WTC11 (cell line): ENCODE results near the gene USP34. TPM values are rescaled to one million over a fixed set of nuclear protein-coding genes. Genes with fewer than 3 reads are reported as not detected.

Experiments used
- ATAC-seq: fragments of 200-7000 bp; cut with Tn5 transposase; 2 replicates; pipeline ENCODE4 v1.10.0; 2021; ENCODE audit warnings: mild to moderate bottlenecking, moderate library complexity
- CTCF ChIA-PET: fragments of 300-600 bp; sonication (Branson Sonifier 250); formaldehyde crosslinking; loops from one replicate; lab custom pipeline; 2021; ENCODE audit warnings: antibody characterized with exemption; lab: Charles Lee
- POLR2A ChIA-PET: fragments of 350-600 bp; sonication (Branson Sonifier 250); formaldehyde crosslinking; loops from one replicate; lab custom pipeline; 2021; ENCODE audit warnings: antibody characterized with exemption; lab: Charles Lee
- DNase-seq: peaks from one replicate; pipeline ENCODE4 v3.0.0; 2021; ENCODE audit warnings: low spot score
- H3K27ac Mint-ChIP-seq: 2 replicates; pipeline ENCODE4 v1.8.0; 2021; ENCODE audit warnings: mixed read lengths
- H3K27me3 Mint-ChIP-seq: 2 replicates; pipeline ENCODE4 v1.8.0; 2021; ENCODE audit warnings: low read depth, mild to moderate bottlenecking, moderate library complexity, mixed read lengths
- H3K36me3 Mint-ChIP-seq: 2 replicates; pipeline ENCODE4 v1.8.0; 2021; ENCODE audit warnings: mixed read lengths
- H3K4me1 Mint-ChIP-seq: 2 replicates; pipeline ENCODE4 v1.8.0; 2022; ENCODE audit warnings: mixed read lengths
- H3K4me3 Mint-ChIP-seq: 2 replicates; pipeline ENCODE4 v1.8.0; 2021; ENCODE audit warnings: mild to moderate bottlenecking, moderate library complexity, mixed read lengths
- H3K9me3 Mint-ChIP-seq: 2 replicates; pipeline ENCODE4 v1.8.0; 2021; ENCODE audit warnings: mixed read lengths
- ARID4B ChIP-seq: sonication (generic); formaldehyde crosslinking; IDR thresholded peaks from 2 replicates; pipeline ENCODE4 v1.8.0; 2023; ENCODE audit warnings: missing genetic modification reagents, mild to moderate bottlenecking, borderline replicate concordance
- ATF1 ChIP-seq: sonication (generic); formaldehyde crosslinking; IDR thresholded peaks from 2 replicates; pipeline ENCODE4 v1.8.1; 2023; ENCODE audit warnings: mild to moderate bottlenecking, moderate library complexity, missing genetic modification reagents
- E2F5 ChIP-seq: sonication (generic); formaldehyde crosslinking; IDR thresholded peaks from 2 replicates; pipeline ENCODE4 v1.8.1; 2022; ENCODE audit warnings: mild to moderate bottlenecking, moderate library complexity, missing genetic modification reagents
- GABPB1 ChIP-seq: sonication (generic); formaldehyde crosslinking; IDR thresholded peaks from 2 replicates; pipeline ENCODE4 v1.8.1; 2023; ENCODE audit warnings: mild to moderate bottlenecking, missing genetic modification reagents
- NR1H2 ChIP-seq: sonication (generic); formaldehyde crosslinking; IDR thresholded peaks from 2 replicates; pipeline ENCODE4 v1.9.0; 2021; ENCODE audit warnings: mild to moderate bottlenecking, moderate library complexity, missing genetic modification reagents
- NR3C1 ChIP-seq: sonication (generic); formaldehyde crosslinking; conservative IDR thresholded peaks from 2 replicates; pipeline ENCODE4 v1.8.1; 2023; ENCODE audit warnings: low read depth, mild to moderate bottlenecking, missing genetic modification reagents
- PRDM15 ChIP-seq: sonication (generic); formaldehyde crosslinking; IDR thresholded peaks from 2 replicates; pipeline ENCODE4 v1.8.0; 2022; ENCODE audit warnings: missing genetic modification reagents
- SMAD3 ChIP-seq: sonication (generic); formaldehyde crosslinking; IDR thresholded peaks from 2 replicates; pipeline ENCODE4 v1.8.0; 2022; ENCODE audit warnings: missing genetic modification reagents, mild to moderate bottlenecking, borderline replicate concordance
- SP1 ChIP-seq: sonication (generic); formaldehyde crosslinking; conservative IDR thresholded peaks from 2 replicates; pipeline ENCODE4 v1.8.1; 2022; ENCODE audit warnings: missing genetic modification reagents
- ZMAT4 ChIP-seq: fragments of 250-450 bp; sonication (Bioruptor Pico); IDR thresholded peaks from 2 replicates; pipeline ENCODE4 v1.9.0; 2021; ENCODE audit warnings: mild to moderate bottlenecking
- ZNF138 ChIP-seq: sonication (generic); formaldehyde crosslinking; conservative IDR thresholded peaks from 2 replicates; pipeline ENCODE4 v1.8.1; 2022; ENCODE audit warnings: mild to moderate bottlenecking, moderate library complexity, missing genetic modification reagents
- ZNF317 ChIP-seq: sonication (generic); formaldehyde crosslinking; IDR thresholded peaks from 2 replicates; pipeline ENCODE4 v1.8.1; 2023; ENCODE audit warnings: low read depth, mild to moderate bottlenecking, moderate library complexity, missing genetic modification reagents, borderline replicate concordance
- ZNF532 ChIP-seq: fragments of 250-450 bp; sonication (Bioruptor Pico); IDR thresholded peaks from 2 replicates; pipeline ENCODE4 v1.9.0; 2021; ENCODE audit warnings: mild to moderate bottlenecking, borderline replicate concordance
- total RNA-seq: library from RNA; stranded (reverse); gene quantifications from 3 replicates; pipeline ENCODE4 v1.2.3, GENCODE V29; 2021

USP34 gene
- total RNA-seq, 1 experiment from 2014 or later, result 92.3 TPM

GRCh38 chr2:61405813-61406212 lies 65.1 kb downstream of the USP34 start:
- Mint-ChIP-seq H3K36me3 (peaks cover 33% of the 10 kb centered on the region), H3K27me3 (no peaks in the 10 kb centered on the region), H3K27ac (no peak overlapping the region), H3K4me1 (peaks cover 4% of the 10 kb centered on the region; the same call in 1 of the 2 replicates), H3K9me3 (no peaks in the 10 kb centered on the region; the same call in 1 of the 2 replicates), H3K4me3 (no peak overlapping the region)
- ChIA-PET CTCF (interaction anchor here (0.6 kb wide), 1 partner anchor 21 kb away, joined by 3 read pairs; no protein-coding TSS in a partner anchor), POLR2A (no interaction called here)
- DNase-seq (no peak), ATAC-seq (no peak)
- TF ChIP-seq ZMAT4 (CRISPR knock-in tag) (no peak), ATF1 (CRISPR knock-in tag) (no peak), GABPB1 (CRISPR knock-in tag) (no peak), PRDM15 (CRISPR knock-in tag) (no peak), NR3C1 (no peak)

GRCh38 chr2:61404438-61404837 lies 66.4 kb downstream of the USP34 start:
- ChIA-PET CTCF (interaction anchor here (1.1 to 1.4 kb wide), 2 partner anchors 17 to 22 kb away, joined by 4 read pairs; no protein-coding TSS in a partner anchor), POLR2A (interaction anchor here (0.7 kb wide), 1 partner anchor 126 kb away, joined by 11 read pairs; no protein-coding TSS in a partner anchor)
- TF ChIP-seq ARID4B (CRISPR knock-in tag), result no peak
- TF ChIP-seq ZNF138, result no peak
- no peak for TF ChIP-seq PRDM15 (CRISPR knock-in tag)
- no peak for TF ChIP-seq NR1H2
- TF ChIP-seq E2F5 (CRISPR knock-in tag), result no peak
- TF ChIP-seq SMAD3, result no peak
- TF ChIP-seq ZNF317 (CRISPR knock-in tag), result no peak
- TF ChIP-seq GABPB1 (CRISPR knock-in tag), result no peak
- TF ChIP-seq SP1 (CRISPR knock-in tag), result no peak
- TF ChIP-seq ZNF532 (CRISPR knock-in tag), result no peak
- ATAC-seq (no peak), DNase-seq (no peak)
- Mint-ChIP-seq H3K27me3 (no peaks in the 10 kb centered on the region), H3K36me3 (peaks cover 27% of the 10 kb centered on the region), H3K27ac (0 out of 2 replicates have a peak overlapping the region, but pooled peaks have one; percentile 9), H3K4me3 (no peak overlapping the region), H3K9me3 (no peaks in the 10 kb centered on the region; the same call in 1 of the 2 replicates), H3K4me1 (peaks cover 4% of the 10 kb centered on the region; the same call in 1 of the 2 replicates)
